Gastroesophageal sphincter (tissue), 3 donors: ENCODE measurements around the gene DNTTIP2.

Experiments
- POLR2A ChIP-seq, 2 donors: fragments of 450-650 bp; IDR thresholded peaks; one replicate each; pipeline ENCODE4 v1.6.1; 2017; ENCODE audit warnings: antibody characterized with exemption in 2 of 2, mild to moderate bottlenecking in 2 of 2, moderate library complexity in 1 of 2
- TF ChIP-seq, protein P1 (sequence below), 4 experiments: fragments of 200-600 bp in 2 of 4; fragments of 450-650 bp in 2 of 4; sonication (generic) in 1 of 4; IDR thresholded peaks; one replicate each; pipeline ENCODE4 v1.5.1; 2017 to 2019; ENCODE audit warnings: antibody characterized with exemption in 4 of 4, mild to moderate bottlenecking in 2 of 4, moderate library complexity in 2 of 4

DNA sequence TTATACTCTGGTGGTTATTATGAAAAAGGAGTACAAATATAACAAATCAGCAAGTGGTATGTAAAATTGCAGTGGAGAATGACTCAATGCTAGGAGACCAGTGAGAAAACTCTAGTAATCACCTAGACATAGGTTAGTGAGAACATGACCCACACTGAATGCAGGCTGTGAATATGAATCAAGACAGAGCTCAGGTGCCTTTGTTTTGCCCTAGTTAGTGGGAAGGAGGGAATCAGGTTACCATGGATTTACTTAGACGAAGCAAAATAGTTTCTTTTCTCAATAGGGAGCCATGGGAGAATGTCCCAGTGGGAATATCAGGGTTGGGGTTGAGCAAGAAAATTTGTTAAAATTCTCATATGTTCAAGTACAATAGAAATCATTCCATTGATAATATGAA is 40.8 kb upstream of the DNTTIP2 start:
- TF ChIP-seq, protein P1, sequence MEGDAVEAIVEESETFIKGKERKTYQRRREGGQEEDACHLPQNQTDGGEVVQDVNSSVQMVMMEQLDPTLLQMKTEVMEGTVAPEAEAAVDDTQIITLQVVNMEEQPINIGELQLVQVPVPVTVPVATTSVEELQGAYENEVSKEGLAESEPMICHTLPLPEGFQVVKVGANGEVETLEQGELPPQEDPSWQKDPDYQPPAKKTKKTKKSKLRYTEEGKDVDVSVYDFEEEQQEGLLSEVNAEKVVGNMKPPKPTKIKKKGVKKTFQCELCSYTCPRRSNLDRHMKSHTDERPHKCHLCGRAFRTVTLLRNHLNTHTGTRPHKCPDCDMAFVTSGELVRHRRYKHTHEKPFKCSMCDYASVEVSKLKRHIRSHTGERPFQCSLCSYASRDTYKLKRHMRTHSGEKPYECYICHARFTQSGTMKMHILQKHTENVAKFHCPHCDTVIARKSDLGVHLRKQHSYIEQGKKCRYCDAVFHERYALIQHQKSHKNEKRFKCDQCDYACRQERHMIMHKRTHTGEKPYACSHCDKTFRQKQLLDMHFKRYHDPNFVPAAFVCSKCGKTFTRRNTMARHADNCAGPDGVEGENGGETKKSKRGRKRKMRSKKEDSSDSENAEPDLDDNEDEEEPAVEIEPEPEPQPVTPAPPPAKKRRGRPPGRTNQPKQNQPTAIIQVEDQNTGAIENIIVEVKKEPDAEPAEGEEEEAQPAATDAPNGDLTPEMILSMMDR (IDR thresholded peaks at IDR 0.05) = no peak
- no peak for TF ChIP-seq POLR2A (IDR thresholded peaks at IDR 0.05)
